ENCODE data around the gene ACER1. TPM values are rescaled to one million over a fixed set of nuclear protein-coding genes. Genes with fewer than 3 reads are reported as not detected.

ACER1 gene
- total and polyA plus RNA-seq, 10 of the 15 experiments (the other 5 are each of a cell fraction or from before 2014, with no cell fraction given) = not detected

GRCh38 chr19:6263735-6264444, 69.5 kb downstream of the ACER1 start:
- ATAC-seq (no peak), FAIRE-seq (no peak), DNase-seq (ENCODE audit: low read depth, low spot score) (no peak)
- peaks cover 4% of the 10 kb centered on the region; the same call in 1 of the 2 replicates for H4K20me1 ChIP-seq (ENCODE audit: control insufficient read depth, insufficient read depth)
- TF ChIP-seq ZNF207 (IDR thresholded peaks at IDR 0.05; ENCODE audit: borderline replicate concordance) (no peak), YY1 (IDR thresholded peaks at IDR 0.05; ENCODE audit: low read depth, low read length) (no peak), RUNX3 (IDR thresholded peaks at IDR 0.05; ENCODE audit: low read length) (no peak), E4F1 (IDR thresholded peaks at IDR 0.05; ENCODE audit: borderline replicate concordance, partially characterized antibody) (no peak), POLR2AphosphoS5 (IDR thresholded peaks at IDR 0.05; ENCODE audit: low read length) (no peak), GATAD2B (conservative IDR thresholded peaks at IDR 0.05; ENCODE audit: low read depth) (no peak), RELB (IDR thresholded peaks at IDR 0.05; ENCODE audit: low read depth) (no peak), JUNB (IDR thresholded peaks at IDR 0.05) (no peak), HDGF (IDR thresholded peaks at IDR 0.05) (no peak), BCL11A (IDR thresholded peaks at IDR 0.05; ENCODE audit: low read depth, low read length) (no peak), CREB1 (IDR thresholded peaks at IDR 0.05; ENCODE audit: low read depth) (no peak), ATF3 (IDR thresholded peaks at IDR 0.05; ENCODE audit: borderline replicate concordance, extremely low read depth, low read depth, low read length) (no peak), ZNF274 (IDR thresholded peaks at IDR 0.05; ENCODE audit: insufficient read depth, insufficient read length) (no peak), TBL1XR1 (IDR thresholded peaks at IDR 0.05; ENCODE audit: low read depth, low read length) (no peak)
- peaks cover under 1% of the 10 kb centered on the region for H3K4me1 ChIP-seq (ENCODE audit: control insufficient read depth, insufficient read depth, low read length)
- intact Hi-C loops (cut with micrococcal nuclease; ENCODE audit: unreplicated experiment) (no loop called here), in situ Hi-C loops (cut with MboI) (no loop called here)
- BruUV-seq (replicated peaks) = no TSS peak
- CTCF ChIA-PET = interaction anchor here (1.1 kb wide), 1 partner anchor 46 kb away, joined by 4 read pairs; no protein-coding TSS in a partner anchor
- RAD21 ChIA-PET (ENCODE audit: unreplicated experiment) = no interaction called here
- H3K79me2 ChIP-seq (ENCODE audit: control insufficient read depth, insufficient read depth, low read length) = peaks cover 2% of the 10 kb centered on the region
- no peaks in the 10 kb centered on the region; the same call in 2 of the 3 replicates for H3K9me3 ChIP-seq (replicated peaks; ENCODE audit: control insufficient read depth, insufficient read depth, low read length)
- no peak overlapping the region for H2AFZ ChIP-seq (ENCODE audit: control insufficient read depth, low read depth, low read length)
- H3K4me2 ChIP-seq (ENCODE audit: control insufficient read depth, insufficient read depth) = no peak overlapping the region
- POLR2A ChIA-PET = no interaction called here
- H3K27ac ChIP-seq (ENCODE audit: control insufficient read depth, insufficient read depth) = no peak overlapping the region
- WGBS (ENCODE audit: insufficient coverage, insufficient replicate concordance, low lambda C conversion rate, missing lambda C conversion rate) = 96% methylated on average over 15 of the region's 18 CpGs
- H3K36me3 ChIP-seq (ENCODE audit: control insufficient read depth in 2 of 2, insufficient read depth in 2 of 2, low read length in 1 of 2) = peaks cover 11 to 36% of the 10 kb centered on the region in 2 experiments; a peak in 3 of 4 replicates
- H3K9ac ChIP-seq (ENCODE audit: control insufficient read depth, insufficient read depth, low read length) = no peak overlapping the region
- no peaks in the 10 kb centered on the region; a peak in 1 of 4 replicates for H3K27me3 ChIP-seq (replicated peaks in 1 of 2; ENCODE audit: control insufficient read depth in 2 of 2, insufficient read depth in 2 of 2, low read length in 1 of 2)
- SMC1A ChIA-PET (ENCODE audit: uncharacterized antibody, unreplicated experiment) = no interaction called here
- H3K4me3 ChIP-seq = no peak overlapping the region
